Hepatocyte (in vitro differentiated cells): ENCODE results near the gene PLTP. TPM values are rescaled to one million over a fixed set of nuclear protein-coding genes. Genes with fewer than 3 reads are reported as not detected.
A peak's percentile ranks its signal among the peaks of the same experiment; 100 is the strongest.

ENCODE experiments used
- DNase-seq: peaks from one replicate; pipeline ENCODE4 v3.0.0-alpha.2; 2016; ENCODE audit warnings: low spot score
- H2AFZ ChIP-seq: fragments of 200-600 bp; sonication (generic); 2 replicates; pipeline ENCODE4 v1.6.0; 2016; ENCODE audit warnings: antibody characterized with exemption, mild to moderate bottlenecking
- H3K27ac ChIP-seq: fragments of 200-600 bp; sonication (generic); 2 replicates; pipeline ENCODE4 v1.5.1; 2016; ENCODE audit warnings: mild to moderate bottlenecking
- H3K27me3 ChIP-seq: fragments of 200-600 bp; sonication (generic); 2 replicates; pipeline ENCODE4 v1.6.1; 2016
- H3K36me3 ChIP-seq: fragments of 200-600 bp; sonication (generic); replicated peaks from 2 replicates; pipeline ENCODE4 v1.5.1; 2016; ENCODE audit warnings: low read depth; ENCODE audit not compliant: insufficient read depth
- H3K4me1 ChIP-seq: fragments of 200-600 bp; sonication (generic); 2 replicates; pipeline ENCODE4 v1.5.1; 2016; ENCODE audit warnings: mild to moderate bottlenecking, moderate library complexity; ENCODE audit not compliant: insufficient read depth
- H3K4me2 ChIP-seq: fragments of 200-600 bp; sonication (generic); 2 replicates; pipeline ENCODE4 v1.6.0; 2016
- H3K4me3 ChIP-seq: fragments of 200-600 bp; sonication (generic); 2 replicates; pipeline ENCODE4 v1.5.1; 2016; ENCODE audit warnings: mild to moderate bottlenecking
- H3K79me2 ChIP-seq: fragments of 200-600 bp; sonication (generic); 2 replicates; pipeline ENCODE4 v1.6.0; 2017; ENCODE audit warnings: mild to moderate bottlenecking
- H3K9me2 ChIP-seq: fragments of 200-600 bp; sonication (generic); replicated peaks from 2 replicates; pipeline ENCODE4 v1.6.0; 2017; ENCODE audit warnings: mild to moderate bottlenecking; ENCODE audit not compliant: insufficient read depth
- H3K9me3 ChIP-seq: fragments of 200-600 bp; sonication (generic); 2 replicates; pipeline ENCODE4 v1.5.1; 2016; ENCODE audit warnings: low read depth, mild to moderate bottlenecking
- H4K20me1 ChIP-seq: fragments of 200-600 bp; sonication (generic); 2 replicates; pipeline ENCODE4 v1.6.0; 2016; ENCODE audit warnings: mild to moderate bottlenecking; ENCODE audit not compliant: insufficient read depth, poor library complexity, severe bottlenecking
- CTCF ChIP-seq: fragments of 200-600 bp; sonication (generic); IDR thresholded peaks from 2 replicates; pipeline ENCODE4 v1.5.1; 2016; ENCODE audit warnings: antibody characterized with exemption, mild to moderate bottlenecking; ENCODE audit not compliant: poor library complexity
- EZH2 ChIP-seq: fragments of 200-600 bp; sonication (generic); IDR thresholded peaks from 2 replicates; pipeline ENCODE4 v1.6.1; 2016; ENCODE audit warnings: antibody characterized with exemption, mild to moderate bottlenecking, borderline replicate concordance
- EZH2phosphoT487 ChIP-seq: fragments of 200-600 bp; sonication (generic); IDR thresholded peaks from one replicate; pipeline ENCODE4 v1.6.1; 2018; ENCODE audit warnings: antibody characterized with exemption, mild to moderate bottlenecking, low read depth, moderate library complexity; ENCODE audit not compliant: unreplicated experiment, severe bottlenecking
- WGBS: methylation state at CpG from one replicate; pipeline ENCODE4 v1.1.6; 2016; ENCODE audit warnings: low lambda C conversion rate; ENCODE audit errors: missing lambda C conversion rate; 5-methylcytosine and 5-hydroxymethylcytosine counted together
- polyA plus RNA-seq: library from polyadenylated mRNA; unstranded; fragments of >200 nt; fragmentation: Nextera tagmentation; extraction: Ambion mirVana; gene quantifications from 2 replicates; pipeline ENCODE4 v1.2.1, GENCODE V29; 2016
- total RNA-seq: library from RNA; depleted of rRNA; stranded (reverse); fragments of >200 nt; gene quantifications from 2 replicates; pipeline ENCODE4 v1.2.3, GENCODE V29; 2014

The PLTP gene
- total and polyA plus RNA-seq, 2 experiments from 2014 or later: 176 to 623 TPM

DNA sequence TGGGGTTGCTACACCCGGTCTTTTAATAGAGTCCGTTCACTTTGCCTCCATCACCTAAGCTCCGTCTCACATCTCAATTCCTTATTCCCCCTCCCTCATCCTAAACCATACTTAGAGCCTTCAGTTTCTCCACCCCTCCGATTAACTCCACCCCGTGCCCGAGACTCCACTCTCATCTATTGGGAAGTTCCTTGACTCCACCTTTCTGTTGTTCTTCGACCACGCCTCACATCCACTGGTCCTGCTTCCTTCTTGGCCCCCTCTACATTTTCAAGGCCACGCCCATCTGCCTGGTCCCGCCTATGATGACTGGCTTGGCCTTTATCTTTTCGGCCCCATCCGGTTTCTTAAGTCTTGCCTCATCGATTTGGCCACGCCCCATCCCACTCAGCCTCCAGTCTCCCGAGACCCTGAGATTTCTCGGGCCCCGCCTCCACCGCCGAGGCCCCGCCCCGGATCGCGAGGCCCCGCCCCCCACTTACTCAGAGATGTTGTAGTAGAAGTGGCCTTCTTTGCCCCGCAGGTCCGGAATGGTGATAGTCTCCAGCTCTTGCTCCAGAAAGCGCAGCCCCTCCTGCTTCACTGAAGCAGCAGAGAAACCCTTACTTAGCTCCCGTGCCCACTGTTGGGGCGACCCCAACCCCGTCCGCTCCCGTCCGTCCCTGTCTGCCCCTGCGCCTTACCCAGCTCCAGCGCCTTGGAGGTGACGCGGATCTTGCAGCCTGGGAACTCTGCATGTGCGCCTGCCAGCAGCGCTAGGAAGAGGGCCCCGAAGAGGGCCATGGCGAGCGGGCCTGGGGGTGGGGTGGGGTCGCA lies 1.1 kb downstream of the PLTP start:
- peak overlapping the region; percentile 50 for H2AFZ ChIP-seq
- peak; percentile 98 for DNase-seq
- H3K9me2 ChIP-seq: no peaks in the 10 kb centered on the region
- no peaks in the 10 kb centered on the region for H4K20me1 ChIP-seq
- 7% methylated on average over 38 of the region's 43 CpGs for WGBS
- peaks cover 10% of the 10 kb centered on the region for H3K4me1 ChIP-seq
- H3K27ac ChIP-seq: peak overlapping the region; percentile 73
- TF ChIP-seq CTCF (no peak), EZH2phosphoT487 (no peak), EZH2 (no peak)
- H3K4me2 ChIP-seq: peak overlapping the region; percentile 94
- no peaks in the 10 kb centered on the region for H3K27me3 ChIP-seq
- no peaks in the 10 kb centered on the region for H3K9me3 ChIP-seq
- no peaks in the 10 kb centered on the region for H3K79me2 ChIP-seq
- H3K36me3 ChIP-seq: no peaks in the 10 kb centered on the region
- H3K4me3 ChIP-seq: peak overlapping the region; percentile 49

DNA sequence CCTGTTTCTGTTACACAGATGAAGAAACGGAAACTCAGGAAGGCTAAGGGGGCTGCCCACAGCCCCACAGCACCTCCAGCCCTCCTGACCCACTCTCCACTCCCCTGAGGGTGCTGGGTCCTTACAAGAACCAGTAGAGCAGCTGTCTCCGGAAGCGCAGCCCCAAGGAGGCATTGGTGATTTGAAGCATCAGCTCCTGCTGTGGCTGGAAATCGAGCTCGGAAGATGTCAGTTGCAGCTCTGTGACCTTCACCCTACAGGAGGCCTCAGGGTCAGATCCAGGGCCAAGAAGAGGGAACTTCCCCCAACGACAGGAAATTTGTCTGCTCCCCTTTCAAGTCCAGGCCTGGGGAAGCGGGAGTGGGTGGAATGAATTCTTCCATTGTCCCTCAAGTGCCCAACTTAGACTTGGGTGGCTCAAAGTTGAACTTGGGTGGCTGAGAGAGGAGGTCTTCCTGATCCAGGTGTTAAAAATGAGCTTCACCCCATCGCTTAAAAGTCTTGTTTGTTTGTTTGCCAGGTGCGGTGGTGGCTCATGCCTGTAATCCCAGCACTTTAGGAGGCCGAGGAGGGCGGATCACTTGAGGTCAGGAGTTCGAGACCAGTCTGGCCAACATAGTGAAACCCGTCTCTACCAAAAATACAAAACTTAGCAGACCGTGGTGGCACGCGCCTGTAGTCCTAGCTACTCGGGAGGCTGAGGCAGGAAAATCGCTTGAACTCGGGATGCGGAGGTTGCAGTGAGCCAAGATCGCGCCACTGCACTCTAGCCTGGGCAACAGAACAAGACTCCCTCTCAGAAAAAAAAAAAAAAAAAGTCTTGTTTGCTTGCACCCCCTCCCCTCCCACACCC lies 1.9 kb downstream of the PLTP start:
- no peaks in the 10 kb centered on the region for H3K9me2 ChIP-seq
- no peaks in the 10 kb centered on the region for H3K79me2 ChIP-seq
- no peak for DNase-seq
- H3K27ac ChIP-seq: peak overlapping the region; percentile 11
- H3K4me2 ChIP-seq: peak overlapping the region; percentile 45
- TF ChIP-seq EZH2phosphoT487 (no peak), EZH2 (no peak), CTCF (no peak)
- 83% methylated on average over 17 of the region's 22 CpGs for WGBS
- no peaks in the 10 kb centered on the region for H4K20me1 ChIP-seq
- H3K36me3 ChIP-seq: no peaks in the 10 kb centered on the region
- no peaks in the 10 kb centered on the region for H3K9me3 ChIP-seq
- H3K27me3 ChIP-seq: no peaks in the 10 kb centered on the region
- no peak overlapping the region for H2AFZ ChIP-seq
- peaks cover 10% of the 10 kb centered on the region for H3K4me1 ChIP-seq
- H3K4me3 ChIP-seq: no peak overlapping the region

DNA sequence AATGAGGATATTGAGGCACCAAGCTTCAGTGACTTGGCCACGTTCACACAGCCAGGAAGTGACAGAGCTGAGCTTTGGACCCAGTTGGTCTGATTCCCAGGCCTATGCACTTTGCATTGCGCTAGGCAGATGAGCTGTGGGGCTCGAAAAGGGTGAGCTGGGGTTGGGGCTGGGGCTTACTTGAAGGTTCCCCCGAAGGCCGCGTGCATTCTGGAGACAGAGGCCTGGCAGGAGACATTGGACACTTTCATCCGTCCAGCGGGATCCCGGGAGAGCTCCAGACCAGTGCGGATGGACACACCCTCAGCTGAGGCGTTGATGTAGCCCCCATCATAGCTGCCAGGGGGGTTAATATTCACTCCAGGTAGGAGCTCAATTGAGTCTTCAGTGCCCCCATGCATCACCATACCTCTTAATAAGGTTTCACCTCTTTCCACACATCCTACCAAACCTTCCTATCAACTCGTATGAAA lies 2.6 kb downstream of the PLTP start:
- Histone ChIP-seq H3K36me3 (no peaks in the 10 kb centered on the region), H3K9me2 (no peaks in the 10 kb centered on the region), H3K79me2 (no peaks in the 10 kb centered on the region), H2AFZ (no peak overlapping the region), H3K9me3 (no peaks in the 10 kb centered on the region), H3K27ac (no peak overlapping the region), H4K20me1 (no peaks in the 10 kb centered on the region), H3K4me1 (peaks cover 10% of the 10 kb centered on the region), H3K27me3 (no peaks in the 10 kb centered on the region), H3K4me2 (no peak overlapping the region), H3K4me3 (no peak overlapping the region)
- 92% methylated on average over 6 of the region's 12 CpGs for WGBS
- DNase-seq: no peak
- TF ChIP-seq CTCF: no peak
- no peak for TF ChIP-seq EZH2
